OCI-LY3 (cell line): Measurements from ENCODE around the gene TRPM7.
"Not testable (repeated sequence)": the region's sequence is repeated elsewhere in the genome, so short reads cannot be mapped to it uniquely, and the experiment has no call there.

Source experiments
- H2AFZ ChIP-seq: fragments of 200-600, 300-600 bp; shearing (Covaris generic); 2 replicates; pipeline ENCODE4 v1.6.0; 2014; ENCODE audit warnings: antibody characterized with exemption, low read depth, low read length
- H3K27ac ChIP-seq: fragments of 200-600, 300-600 bp; sonication (generic); 2 replicates; pipeline ENCODE4 v1.5.1; 2014; ENCODE audit warnings: mild to moderate bottlenecking, low read length, moderate library complexity, mixed read lengths
- H3K27me3 ChIP-seq: fragments of 200-600, 300-600 bp; sonication (generic); 2 replicates; pipeline ENCODE4 v1.6.1; 2014; ENCODE audit warnings: low read depth, low read length, mixed read lengths
- H3K36me3 ChIP-seq: fragments of 200-600, 300-600 bp; sonication (generic); replicated peaks from 2 replicates; pipeline ENCODE3; 2014; ENCODE audit warnings: low read depth, low read length, mixed read lengths
- H3K4me1 ChIP-seq: fragments of 300-600, 200-600 bp; sonication (generic); 2 replicates; pipeline ENCODE4 v1.6.1; 2014; ENCODE audit warnings: low read length, mixed read lengths
- H3K4me2 ChIP-seq: fragments of 200-600, 300-600 bp; sonication (generic); 2 replicates; pipeline ENCODE4 v1.6.1; 2014; ENCODE audit warnings: low read length, mixed read lengths
- H3K4me3 ChIP-seq: fragments of 300-600, 200-600 bp; sonication (generic); 2 replicates; pipeline ENCODE4 v1.5.1; 2014; ENCODE audit warnings: antibody characterized with exemption, mild to moderate bottlenecking, low read length, moderate library complexity
- H3K79me2 ChIP-seq: fragments of 300-600, 200-600 bp; shearing (Covaris generic); 2 replicates; pipeline ENCODE4 v1.6.1; 2014; ENCODE audit warnings: mild to moderate bottlenecking, low read length, mixed read lengths
- H3K9ac ChIP-seq: fragments of 300-600, 200-600 bp; shearing (Covaris generic); 2 replicates; pipeline ENCODE4 v1.6.0; 2014; ENCODE audit warnings: mild to moderate bottlenecking, low read length, moderate library complexity
- H3K9me3 ChIP-seq: fragments of 200-600, 300-600 bp; shearing (Covaris generic); 2 replicates; pipeline ENCODE4 v1.6.1; 2014; ENCODE audit warnings: low read length, mixed read lengths; ENCODE audit not compliant: insufficient read depth
- H4K20me1 ChIP-seq: fragments of 200-600, 300-600 bp; sonication (generic); 2 replicates; pipeline ENCODE4 v1.6.1; 2016; ENCODE audit warnings: low read length, mixed read lengths; ENCODE audit not compliant: insufficient read depth
- CTCF ChIP-seq: fragments of 200-600, 300-600 bp; sonication (generic); IDR thresholded peaks from 2 replicates; pipeline ENCODE4 v1.5.1; 2014; ENCODE audit warnings: antibody characterized with exemption, low read length, low read depth
- EZH2phosphoT487 ChIP-seq: fragments of 200-600 bp; shearing (Covaris generic); IDR thresholded peaks from 2 replicates; pipeline ENCODE4 v1.6.1; 2018; ENCODE audit warnings: antibody characterized with exemption, mixed run types, low read depth

The TRPM7 gene

GRCh38 chr15:50698101-50698500 lies 11.5 kb upstream of the TRPM7 start:
- no peak for TF ChIP-seq CTCF
- TF ChIP-seq EZH2phosphoT487 = no peak
- no peaks in the 10 kb centered on the region for H3K4me1 ChIP-seq

GRCh38 chr15:50697109-50697797 lies 10.7 kb upstream of the TRPM7 start:
- H3K4me1 ChIP-seq = no peaks in the 10 kb centered on the region
- no peak overlapping the region for H3K4me3 ChIP-seq
- no peaks in the 10 kb centered on the region for H3K27me3 ChIP-seq
- no peak overlapping the region for H3K27ac ChIP-seq
- no peak for TF ChIP-seq EZH2phosphoT487
- TF ChIP-seq CTCF = no peak
- H3K4me2 ChIP-seq = no peak overlapping the region
- H4K20me1 ChIP-seq = no peaks in the 10 kb centered on the region
- no peak overlapping the region for H3K9ac ChIP-seq
- no peaks in the 10 kb centered on the region for H3K79me2 ChIP-seq
- H3K9me3 ChIP-seq = no peaks in the 10 kb centered on the region
- H2AFZ ChIP-seq = no peak overlapping the region
- H3K36me3 ChIP-seq = no peaks in the 10 kb centered on the region

More at GRCh38 chr15:50698101-50698500, 11.5 kb upstream of the TRPM7 start:
- Histone ChIP-seq H3K4me2 (no peak overlapping the region), H3K27ac (no peak overlapping the region), H4K20me1 (no peaks in the 10 kb centered on the region), H3K9me3 (no peaks in the 10 kb centered on the region), H3K36me3 (no peaks in the 10 kb centered on the region), H3K9ac (no peak overlapping the region), H2AFZ (no peak overlapping the region), H3K27me3 (no peaks in the 10 kb centered on the region), H3K4me3 (no peak overlapping the region), H3K79me2 (no peaks in the 10 kb centered on the region)

- H3K79me2 ChIP-seq, H2AFZ ChIP-seq, H3K9me3 ChIP-seq, H3K4me2 ChIP-seq, H3K4me1 ChIP-seq, H3K27me3 ChIP-seq, H3K27ac ChIP-seq, H3K4me3 ChIP-seq, H3K9ac ChIP-seq, H3K36me3 ChIP-seq, H4K20me1 ChIP-seq: not testable (repeated sequence)
These were observed 8.1 kb upstream of the TRPM7 start for GRCh38 chr15:50694634-50695165.

GRCh38 chr15:50687302-50687902 lies 805 bp upstream of the TRPM7 start:
- H3K9me3 ChIP-seq = no peaks in the 10 kb centered on the region
- H3K9ac ChIP-seq = peak overlapping the region; percentile 85
- peak overlapping the region; percentile 95 for H3K4me2 ChIP-seq
- H3K4me1 ChIP-seq = peaks cover 16% of the 10 kb centered on the region
- peak overlapping the region; percentile 74 for H2AFZ ChIP-seq
- no peak for TF ChIP-seq CTCF
- no peak for TF ChIP-seq EZH2phosphoT487
- peaks cover 23% of the 10 kb centered on the region for H4K20me1 ChIP-seq
- H3K36me3 ChIP-seq = peaks cover 9% of the 10 kb centered on the region
- H3K27ac ChIP-seq = peak overlapping the region; percentile 71
- no peaks in the 10 kb centered on the region for H3K27me3 ChIP-seq
- peak overlapping the region; percentile 98 for H3K4me3 ChIP-seq
- H3K79me2 ChIP-seq = peaks cover 51% of the 10 kb centered on the region
